T-helper 1 cell treated with Interleukin-12 subunit alpha and Interleukin-12 subunit beta and Interleukin-4 antibody, amounts not matched to agents 30 μg/mL and 1 μg/mL, for 36 hours (primary cell): ENCODE results near the gene RRM2.
"Not testable (repeated sequence)": the region's sequence is repeated elsewhere in the genome, so short reads cannot be mapped to it uniquely, and the experiment has no call there.

Experiments used
- H3K27ac Mint-ChIP-seq: one replicate; pipeline ENCODE4 v1.8.0; 2021; ENCODE audit warnings: mild to moderate bottlenecking, mixed read lengths
- H3K27me3 Mint-ChIP-seq: one replicate; pipeline ENCODE4 v1.8.0; 2021; ENCODE audit warnings: low read depth, mixed read lengths
- H3K36me3 Mint-ChIP-seq: one replicate; pipeline ENCODE4 v1.8.0; 2021; ENCODE audit warnings: low read depth, mixed read lengths
- H3K4me1 Mint-ChIP-seq: one replicate; pipeline ENCODE4 v1.8.0; 2021; ENCODE audit warnings: low read depth, mixed read lengths
- H3K4me3 Mint-ChIP-seq: one replicate; pipeline ENCODE4 v1.8.0; 2021; ENCODE audit warnings: mild to moderate bottlenecking, moderate library complexity, mixed read lengths
- H3K9me3 Mint-ChIP-seq: one replicate; pipeline ENCODE4 v1.8.0; 2021; ENCODE audit warnings: mixed read lengths

Gene RRM2

DNA sequence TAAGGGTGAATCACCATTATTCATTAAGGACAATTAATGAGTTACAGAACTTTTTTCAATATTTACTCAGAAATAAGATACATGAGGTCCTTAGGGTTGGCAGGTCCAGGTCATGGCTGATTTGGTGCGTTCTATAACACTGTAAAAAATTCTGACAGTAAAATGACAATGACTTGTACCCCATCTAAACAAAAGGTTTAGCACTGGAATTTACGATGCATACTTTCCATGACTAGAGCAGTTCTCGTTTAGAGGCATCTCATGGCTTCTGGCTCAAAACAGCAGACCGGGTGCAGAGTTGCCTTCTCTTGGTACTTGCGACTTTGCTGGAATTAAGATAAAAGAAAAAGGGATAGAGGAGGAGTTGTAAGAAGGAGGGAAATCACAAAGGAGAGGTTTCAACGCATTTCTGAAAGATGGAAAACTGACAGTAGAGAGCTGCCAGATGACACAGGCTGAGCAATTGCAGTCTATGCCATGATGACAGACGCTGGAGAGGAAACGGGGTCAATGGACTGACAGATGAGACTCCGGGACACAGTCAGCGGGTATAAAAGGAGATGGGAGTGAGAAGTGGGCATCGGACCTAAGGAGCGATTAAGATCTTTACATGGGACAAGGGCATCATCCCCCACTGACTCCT lies 38.2 kb upstream of the RRM2 start:
- no peak overlapping the region for H3K4me3 Mint-ChIP-seq
- H3K27ac Mint-ChIP-seq: no peak overlapping the region
- H3K4me1 Mint-ChIP-seq: peaks cover 14% of the 10 kb centered on the region
- no peaks in the 10 kb centered on the region for H3K36me3 Mint-ChIP-seq
- peaks cover 70% of the 10 kb centered on the region for H3K27me3 Mint-ChIP-seq
- no peaks in the 10 kb centered on the region for H3K9me3 Mint-ChIP-seq

DNA sequence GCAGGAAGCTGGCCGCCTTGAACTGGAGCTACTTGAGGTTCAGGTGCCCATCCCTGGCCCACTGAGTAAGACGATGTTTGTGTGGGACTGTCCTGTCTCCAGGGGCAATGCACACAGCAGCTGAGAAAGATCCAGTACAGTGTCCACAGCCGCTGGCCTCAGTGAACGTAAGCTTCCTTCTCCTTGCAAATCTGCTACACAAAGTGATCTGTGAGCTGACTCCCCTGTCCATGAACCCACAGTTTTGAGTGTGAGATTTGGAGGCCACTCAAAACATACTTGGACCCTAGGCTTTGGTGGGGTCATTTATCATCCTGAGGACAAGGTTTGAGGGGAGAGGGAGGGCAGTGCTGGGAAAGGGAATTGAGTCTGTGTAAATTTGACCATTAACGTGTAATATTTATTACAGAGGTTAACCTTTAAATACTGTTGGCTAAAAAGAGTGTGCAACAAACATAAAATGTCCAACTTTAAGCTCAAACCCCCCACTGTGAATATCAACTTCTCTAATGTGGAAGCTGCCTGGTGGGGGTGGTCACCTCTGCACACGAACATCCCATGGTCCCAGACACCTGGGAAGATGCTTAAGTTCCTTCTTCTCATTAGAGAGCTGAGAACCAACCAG lies 37.4 kb upstream of the RRM2 start:
- no peak overlapping the region for H3K27ac Mint-ChIP-seq
- peaks cover 14% of the 10 kb centered on the region for H3K4me1 Mint-ChIP-seq
- peaks cover 77% of the 10 kb centered on the region for H3K27me3 Mint-ChIP-seq
- H3K4me3 Mint-ChIP-seq: no peak overlapping the region
- no peaks in the 10 kb centered on the region for H3K9me3 Mint-ChIP-seq
- H3K36me3 Mint-ChIP-seq: no peaks in the 10 kb centered on the region

DNA sequence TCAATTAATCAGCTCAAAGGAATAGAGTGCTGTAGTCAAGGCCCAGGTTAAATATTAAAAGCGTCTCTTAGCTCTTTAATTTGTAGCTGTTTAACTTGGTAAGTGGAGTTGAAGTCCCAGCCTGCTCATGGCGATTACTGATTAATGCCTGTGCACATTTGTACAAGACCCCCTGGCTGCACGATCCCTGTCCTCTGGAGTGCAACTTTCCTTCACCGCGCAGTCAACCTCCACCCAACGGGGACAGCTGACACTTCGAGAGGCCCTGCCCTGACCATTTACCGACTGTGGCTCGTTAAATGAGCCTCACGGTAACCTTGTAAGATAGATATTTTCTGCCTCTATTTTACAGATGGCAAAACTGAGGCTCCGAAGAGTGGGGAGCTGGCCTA lies 36.9 kb upstream of the RRM2 start:
- Mint-ChIP-seq H3K27me3 (peaks cover 82% of the 10 kb centered on the region), H3K27ac (no peak overlapping the region), H3K4me1 (peaks cover 17% of the 10 kb centered on the region), H3K4me3 (no peak overlapping the region), H3K9me3 (no peaks in the 10 kb centered on the region), H3K36me3 (no peaks in the 10 kb centered on the region)

DNA sequence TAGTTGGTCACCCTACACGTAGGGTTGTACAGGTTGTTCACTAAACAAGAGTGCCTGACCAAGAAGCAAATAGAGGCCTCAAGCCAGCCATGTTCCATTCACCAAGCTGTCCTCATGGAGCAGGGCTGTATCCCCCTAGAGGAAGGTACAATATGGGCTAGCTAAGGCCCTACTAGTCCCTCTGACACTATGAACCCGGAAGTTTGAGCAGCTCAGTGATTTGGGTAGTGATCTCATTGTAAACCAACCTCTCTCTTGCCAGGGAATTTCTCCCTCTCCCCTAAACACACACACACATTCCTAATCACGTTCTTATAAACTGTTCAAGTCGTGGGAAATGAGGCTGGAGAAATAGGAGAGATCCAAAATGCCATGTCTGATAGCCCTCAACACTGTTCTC lies 35.6 kb upstream of the RRM2 start:
- peaks cover 2% of the 10 kb centered on the region for H3K36me3 Mint-ChIP-seq
- H3K4me1 Mint-ChIP-seq: peaks cover 13% of the 10 kb centered on the region
- H3K4me3 Mint-ChIP-seq: no peak overlapping the region
- peaks cover 78% of the 10 kb centered on the region for H3K27me3 Mint-ChIP-seq
- H3K9me3 Mint-ChIP-seq: peaks cover under 1% of the 10 kb centered on the region
- no peak overlapping the region for H3K27ac Mint-ChIP-seq

DNA sequence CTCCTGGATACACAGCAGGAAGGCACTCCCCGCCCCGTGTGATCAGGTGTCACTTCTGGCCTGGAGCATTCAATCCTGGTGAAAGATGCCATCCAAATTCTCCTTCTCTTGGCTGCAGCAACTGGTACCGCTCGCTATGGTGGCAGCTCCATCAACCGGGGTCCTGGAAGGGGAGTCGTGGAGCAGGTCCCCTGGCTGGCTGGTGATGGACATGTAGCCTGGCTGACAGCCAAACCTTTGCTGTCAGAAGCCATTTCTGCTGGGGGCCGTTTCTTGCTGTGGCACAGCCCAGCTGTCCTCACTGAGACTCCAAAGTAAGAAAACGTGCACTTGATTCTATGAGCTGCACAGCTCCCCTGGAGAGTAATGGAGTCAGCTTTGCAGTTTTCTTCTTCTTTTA lies 35.2 kb upstream of the RRM2 start:
- Mint-ChIP-seq H3K9me3 (peaks cover 5% of the 10 kb centered on the region), H3K4me1 (peaks cover 16% of the 10 kb centered on the region), H3K4me3 (no peak overlapping the region), H3K27me3 (peaks cover 78% of the 10 kb centered on the region), H3K27ac (no peak overlapping the region), H3K36me3 (peaks cover 2% of the 10 kb centered on the region)

DNA sequence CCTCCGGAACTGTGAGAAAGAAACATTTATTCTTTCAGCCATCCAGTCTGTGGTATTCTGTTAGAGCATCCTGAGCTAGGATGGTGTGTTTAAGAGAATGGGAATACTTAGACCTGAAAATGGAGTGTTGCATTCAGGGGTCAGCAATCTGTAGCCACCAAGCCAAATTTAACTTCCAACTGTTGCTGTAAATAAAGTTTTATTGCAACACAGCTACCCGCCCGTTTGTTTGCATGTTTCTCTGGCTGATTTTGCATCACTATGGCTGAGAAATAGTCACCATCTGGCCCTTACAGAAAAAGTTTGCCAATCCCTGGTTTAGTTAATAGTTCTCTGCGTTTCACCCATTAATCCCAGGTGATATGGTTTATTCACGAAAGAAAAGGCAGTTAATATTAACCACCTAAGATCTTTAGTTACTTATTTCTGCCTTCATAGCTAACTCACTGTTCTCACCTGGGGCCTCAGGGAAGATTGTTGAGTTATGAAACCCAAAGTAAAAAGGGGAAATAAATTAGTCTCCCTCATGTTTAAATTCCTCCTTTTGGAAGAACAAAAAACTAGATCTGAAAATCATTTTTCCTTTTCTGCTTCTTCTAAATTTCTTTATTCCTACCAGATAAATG lies 32.9 kb upstream of the RRM2 start:
- Mint-ChIP-seq H3K27me3 (peaks cover 65% of the 10 kb centered on the region), H3K36me3 (peaks cover 2% of the 10 kb centered on the region), H3K4me1 (peaks cover 10% of the 10 kb centered on the region), H3K4me3 (no peak overlapping the region), H3K9me3 (peaks cover 8% of the 10 kb centered on the region), H3K27ac (no peak overlapping the region)

DNA sequence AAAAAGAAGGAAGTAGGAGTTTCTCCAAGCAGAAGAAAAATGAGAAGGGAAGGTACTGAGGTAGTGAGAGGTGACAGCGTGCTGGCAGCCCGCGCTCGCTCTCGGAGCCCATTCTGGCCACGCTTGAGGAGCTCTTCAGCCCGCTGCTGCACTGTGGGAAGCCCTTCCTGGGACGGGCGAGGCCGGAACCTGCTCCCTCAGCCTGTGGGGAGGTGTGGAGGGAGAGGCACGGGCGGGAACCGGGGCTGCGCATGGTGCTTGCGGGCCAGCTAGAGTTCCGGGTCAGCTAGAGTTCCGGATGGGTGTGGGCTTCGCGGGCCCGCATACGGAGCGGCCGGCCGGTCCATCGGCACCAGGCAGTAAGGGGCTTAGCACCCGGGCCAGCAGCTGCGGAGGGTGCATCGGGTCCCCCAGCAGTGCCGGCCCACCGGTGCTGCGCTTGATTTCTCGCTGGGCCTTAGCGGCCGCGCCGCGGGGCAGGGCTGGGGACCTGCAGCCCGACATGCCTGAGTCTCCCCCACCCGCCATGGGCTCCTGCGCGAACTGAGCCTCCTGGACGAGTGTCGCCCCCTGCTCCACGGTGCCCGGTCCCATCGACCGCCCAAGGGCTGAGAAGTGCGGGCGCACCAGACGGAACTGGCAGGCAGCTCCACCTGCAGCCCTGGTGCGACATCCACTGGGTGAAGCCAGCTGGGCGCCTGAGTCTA lies 31.2 kb upstream of the RRM2 start:
- Mint-ChIP-seq H3K36me3 (peaks cover 2% of the 10 kb centered on the region), H3K27me3 (peaks cover 54% of the 10 kb centered on the region), H3K4me3 (peak overlapping the region; percentile 64), H3K27ac (peak overlapping the region; percentile 63), H3K9me3 (peaks cover 8% of the 10 kb centered on the region), H3K4me1 (peaks cover 10% of the 10 kb centered on the region)

DNA sequence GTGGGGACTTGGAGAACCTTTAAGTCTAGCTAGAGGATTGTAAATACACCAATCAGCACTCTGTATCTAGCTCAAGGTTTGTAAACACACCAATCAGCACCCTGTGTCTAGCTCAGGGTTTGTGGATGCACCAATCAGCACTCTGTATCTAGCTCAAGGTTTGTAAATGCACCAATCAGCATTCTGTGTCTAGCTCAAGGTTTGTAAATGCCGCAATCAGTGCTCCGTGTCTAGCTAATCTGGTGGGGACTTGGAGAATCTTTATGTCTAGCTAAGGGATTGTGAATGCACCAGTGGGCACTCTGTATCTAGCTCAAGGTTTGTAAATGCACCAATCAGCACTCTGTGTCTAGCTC lies 30.7 kb upstream of the RRM2 start:
- H3K36me3 Mint-ChIP-seq, H3K9me3 Mint-ChIP-seq, H3K27ac Mint-ChIP-seq, H3K4me1 Mint-ChIP-seq, H3K4me3 Mint-ChIP-seq: not testable (repeated sequence)
- H3K27me3 Mint-ChIP-seq: peaks cover 53% of the 10 kb centered on the region

DNA sequence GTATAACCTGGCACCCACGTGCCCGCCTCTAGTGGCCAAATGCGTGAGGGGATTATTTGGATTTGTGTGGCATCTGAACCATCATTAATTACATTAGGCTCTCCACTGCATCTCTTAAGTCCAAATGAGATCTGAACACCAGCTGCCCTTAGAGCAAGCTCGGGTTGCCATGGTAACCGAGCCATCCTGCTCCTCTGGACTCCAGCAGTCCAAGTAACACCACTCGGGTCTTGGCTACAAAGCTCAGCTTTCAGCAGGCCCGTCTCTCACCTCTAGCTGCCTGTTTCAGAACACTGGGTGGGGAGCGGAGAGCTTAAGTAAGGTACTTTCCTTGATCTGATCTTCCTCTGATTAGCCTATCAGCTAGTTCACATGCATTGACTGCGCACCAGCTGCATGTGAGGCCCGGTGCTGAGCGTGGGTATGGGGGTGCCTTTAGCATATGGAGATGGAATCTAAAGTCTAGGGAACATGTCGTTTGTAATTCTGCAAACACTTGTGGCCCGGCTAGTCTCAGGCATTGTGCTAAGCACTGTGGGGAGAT lies 28.2 kb upstream of the RRM2 start:
- Mint-ChIP-seq H3K36me3 (peaks cover 2% of the 10 kb centered on the region), H3K9me3 (peaks cover 8% of the 10 kb centered on the region), H3K4me1 (peaks cover 10% of the 10 kb centered on the region), H3K4me3 (no peak overlapping the region), H3K27me3 (peaks cover 51% of the 10 kb centered on the region), H3K27ac (no peak overlapping the region)

DNA sequence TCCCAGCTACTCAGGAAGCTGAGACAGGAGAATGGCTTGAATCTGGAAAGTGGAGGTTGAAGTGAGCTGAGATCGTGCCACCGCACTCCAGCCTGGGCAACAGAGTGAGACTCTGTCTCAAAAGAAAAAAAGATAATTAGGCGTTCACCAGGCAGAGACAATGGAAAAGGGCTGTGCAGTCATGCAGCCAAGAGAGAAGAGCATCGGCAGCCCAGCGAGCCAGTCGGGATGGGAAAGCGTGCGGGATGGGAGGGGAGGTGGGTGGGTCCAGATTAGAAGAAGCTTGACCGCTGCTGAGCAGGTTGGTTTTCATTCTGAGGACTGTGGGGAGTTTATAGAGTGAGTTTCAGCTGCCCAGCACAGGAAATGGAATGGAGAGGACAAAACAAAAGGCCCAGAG lies 27.4 kb upstream of the RRM2 start:
- peaks cover 48% of the 10 kb centered on the region for H3K27me3 Mint-ChIP-seq
- H3K4me3 Mint-ChIP-seq: no peak overlapping the region
- H3K27ac Mint-ChIP-seq: no peak overlapping the region
- H3K4me1 Mint-ChIP-seq: peaks cover 10% of the 10 kb centered on the region
- H3K9me3 Mint-ChIP-seq: peaks cover 8% of the 10 kb centered on the region
- H3K36me3 Mint-ChIP-seq: peaks cover 2% of the 10 kb centered on the region

DNA sequence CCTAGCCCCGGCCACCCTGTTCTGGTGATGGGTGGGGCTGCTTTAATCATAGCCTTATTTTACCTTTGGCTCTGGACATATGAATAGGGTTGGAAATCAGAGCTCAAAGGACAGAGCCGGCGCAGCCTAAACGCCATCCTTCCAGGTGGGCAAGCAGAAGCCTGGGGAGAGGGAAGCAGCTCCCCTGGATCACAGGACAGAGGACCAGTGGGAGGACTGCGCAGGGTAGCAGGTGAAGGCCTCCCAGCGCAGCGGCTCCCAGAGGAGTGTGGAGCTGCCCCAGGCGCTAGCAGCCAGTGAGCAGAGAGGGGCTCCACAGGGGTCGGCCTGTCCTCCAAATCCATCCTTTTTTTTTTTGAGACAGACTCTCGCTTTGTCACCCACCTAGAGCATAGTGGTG lies 25.9 kb upstream of the RRM2 start:
- peaks cover 4% of the 10 kb centered on the region for H3K4me1 Mint-ChIP-seq

DNA sequence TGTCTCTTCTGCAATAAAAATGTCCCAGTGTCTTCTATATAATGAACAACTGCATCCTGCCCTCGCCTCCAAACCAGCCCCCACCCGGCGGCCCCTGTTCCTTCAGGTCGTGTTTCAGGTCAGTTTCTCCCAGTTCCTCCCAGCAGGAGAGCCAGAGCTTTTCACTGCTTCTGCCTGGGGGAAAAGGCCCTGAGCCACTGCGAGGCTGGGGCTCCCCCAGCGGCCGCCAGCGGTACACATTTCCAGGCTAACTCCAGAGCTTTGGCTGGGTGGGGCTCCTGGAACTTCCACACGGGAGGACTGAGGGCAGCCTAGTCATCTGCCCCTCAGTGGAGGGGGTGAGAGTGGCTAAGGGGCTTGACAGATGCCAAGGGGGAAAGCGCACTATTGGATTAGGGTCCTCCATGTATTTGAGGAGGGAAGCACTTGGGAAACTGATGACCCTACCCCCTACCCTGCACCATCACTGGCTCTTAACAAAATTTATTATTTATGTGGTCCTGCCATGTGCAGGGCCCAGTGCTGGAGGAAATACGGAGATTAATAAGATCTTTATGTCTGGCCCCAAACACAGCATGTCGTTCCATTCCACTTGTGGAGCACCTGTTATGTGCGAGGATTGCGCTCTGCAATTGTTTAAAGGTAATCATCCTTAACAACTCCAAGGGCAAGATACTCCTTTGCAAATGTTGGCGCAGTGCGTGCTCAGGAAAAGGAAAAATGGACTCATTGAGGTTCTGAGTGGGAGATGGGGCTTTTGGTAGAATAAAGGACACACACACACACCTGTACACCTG lies 25.0 kb upstream of the RRM2 start:
- peaks cover 48% of the 10 kb centered on the region for H3K27me3 Mint-ChIP-seq
- H3K27ac Mint-ChIP-seq: no peak overlapping the region
- no peaks in the 10 kb centered on the region for H3K36me3 Mint-ChIP-seq
- H3K4me3 Mint-ChIP-seq: no peak overlapping the region
- no peaks in the 10 kb centered on the region for H3K4me1 Mint-ChIP-seq
- H3K9me3 Mint-ChIP-seq: peaks cover 1% of the 10 kb centered on the region

More for the DNA sequence above, 25.9 kb upstream of the RRM2 start:
- peaks cover 8% of the 10 kb centered on the region for H3K9me3 Mint-ChIP-seq
- H3K27me3 Mint-ChIP-seq: peaks cover 51% of the 10 kb centered on the region
- H3K4me3 Mint-ChIP-seq: no peak overlapping the region
- no peaks in the 10 kb centered on the region for H3K36me3 Mint-ChIP-seq
- no peak overlapping the region for H3K27ac Mint-ChIP-seq

DNA sequence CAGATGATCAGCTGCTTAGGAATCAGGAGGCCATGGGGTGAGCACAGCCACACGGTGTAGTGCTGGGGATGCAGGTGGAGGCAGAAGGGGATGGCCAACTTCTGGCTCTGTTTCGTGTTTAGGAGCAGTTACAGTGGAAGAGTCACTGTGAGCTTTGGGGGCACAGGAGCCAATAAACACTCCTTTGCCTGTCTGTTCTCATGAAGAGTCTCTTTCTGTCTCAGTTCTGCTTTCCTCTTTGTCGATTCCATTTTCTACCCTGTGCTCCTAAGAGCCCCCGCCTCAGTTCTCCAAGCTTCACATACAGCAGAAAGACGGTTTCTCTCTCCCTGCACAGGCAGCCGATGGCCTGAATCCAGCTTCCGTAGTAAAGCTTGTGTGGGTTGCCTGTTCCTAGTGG lies 21.0 kb upstream of the RRM2 start:
- no peaks in the 10 kb centered on the region for H3K9me3 Mint-ChIP-seq
- H3K27me3 Mint-ChIP-seq: peaks cover 38% of the 10 kb centered on the region
- no peak overlapping the region for H3K27ac Mint-ChIP-seq
- H3K4me1 Mint-ChIP-seq: no peaks in the 10 kb centered on the region
- no peak overlapping the region for H3K4me3 Mint-ChIP-seq
- H3K36me3 Mint-ChIP-seq: no peaks in the 10 kb centered on the region

DNA sequence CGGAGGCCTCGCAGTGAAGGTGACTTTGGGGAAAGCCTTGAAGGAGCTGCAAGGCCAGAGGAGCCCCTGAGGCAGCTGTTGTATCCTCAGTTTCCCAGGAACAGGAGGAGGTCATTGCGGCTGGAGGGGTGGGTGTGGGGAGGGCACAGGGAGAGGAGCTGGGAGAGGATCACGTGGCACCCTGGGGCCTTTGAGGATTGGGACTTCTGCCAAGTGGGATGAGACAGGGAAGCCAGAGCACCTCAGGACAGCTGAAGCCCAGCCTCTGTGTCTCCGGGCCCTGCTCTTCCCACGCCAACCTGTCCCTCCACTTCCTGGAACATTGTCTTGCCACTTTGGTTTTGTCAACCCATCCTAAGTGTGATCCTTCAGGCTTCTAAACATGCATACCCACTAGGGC lies 19.4 kb upstream of the RRM2 start:
- Mint-ChIP-seq H3K27me3 (peaks cover 25% of the 10 kb centered on the region), H3K9me3 (peaks cover 6% of the 10 kb centered on the region), H3K27ac (no peak overlapping the region), H3K4me3 (no peak overlapping the region), H3K4me1 (no peaks in the 10 kb centered on the region), H3K36me3 (no peaks in the 10 kb centered on the region)
